GM19455 (cell line): ENCODE results near the gene PRUNE1.

Experiments
- ATAC-seq: cut with Tn5 transposase; IDR thresholded peaks from one replicate; pipeline ENCODE4 v1.9.1; 2021; ENCODE audit not compliant: unreplicated experiment

PRUNE1 gene

GRCh38 chr1:151005729-151006319, 2.4 kb upstream of the PRUNE1 start:
- no peak for ATAC-seq

GRCh38 chr1:151006327-151007052, 1.8 kb upstream of the PRUNE1 start, which contains the start of gene MINDY1:
Gene MINDY1, minus strand, starts transcription at chr1:151006902. Its CDS starts 4,285 bp downstream, at chr1:151002617.
- ATAC-seq = no peak

DNA sequence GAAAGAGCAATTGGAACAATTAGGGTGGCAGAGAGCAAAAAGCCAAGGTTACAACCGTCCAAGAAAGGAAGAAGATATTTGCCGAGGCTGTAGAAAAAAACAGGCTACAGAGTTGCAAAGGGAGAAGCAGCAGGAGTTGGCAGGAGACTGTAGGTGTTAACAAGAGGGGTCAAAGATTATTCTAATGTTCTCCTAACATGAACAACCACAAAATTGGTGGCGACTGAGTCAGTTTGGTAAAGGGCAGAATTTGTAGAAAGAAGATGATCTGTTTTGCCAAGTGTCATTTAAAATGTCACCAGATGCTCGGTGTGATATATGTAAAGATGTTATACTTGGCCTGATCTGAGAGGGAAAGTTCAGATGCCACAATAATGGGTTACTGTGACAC, 401 bp upstream of the PRUNE1 start:
- no peak for ATAC-seq

DNA sequence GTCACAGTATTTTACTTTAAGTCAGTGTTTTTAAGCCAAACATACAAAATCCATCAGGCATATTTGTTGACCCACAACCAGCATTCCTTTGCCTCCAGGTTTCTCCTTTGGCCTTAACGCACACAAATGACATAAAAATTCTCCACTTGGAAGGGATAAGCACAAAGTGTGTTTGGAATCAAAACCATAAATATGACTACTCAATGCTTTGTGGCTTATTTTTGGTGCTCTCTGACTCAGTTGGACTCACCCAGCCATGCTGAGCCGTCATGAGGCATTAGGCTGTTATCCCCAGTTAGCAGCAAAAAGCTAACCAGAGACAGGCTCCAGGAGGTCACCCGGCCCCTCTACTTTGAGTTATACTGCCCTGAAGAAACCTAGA, 948 bp downstream of the PRUNE1 start:
- no peak for ATAC-seq

- no peak for ATAC-seq
Observed at GRCh38 chr1:151009674-151010345, 1.6 kb downstream of the PRUNE1 start.

GRCh38 chr1:151010346-151010726, 2.1 kb downstream of the PRUNE1 start:
- no peak for ATAC-seq

DNA sequence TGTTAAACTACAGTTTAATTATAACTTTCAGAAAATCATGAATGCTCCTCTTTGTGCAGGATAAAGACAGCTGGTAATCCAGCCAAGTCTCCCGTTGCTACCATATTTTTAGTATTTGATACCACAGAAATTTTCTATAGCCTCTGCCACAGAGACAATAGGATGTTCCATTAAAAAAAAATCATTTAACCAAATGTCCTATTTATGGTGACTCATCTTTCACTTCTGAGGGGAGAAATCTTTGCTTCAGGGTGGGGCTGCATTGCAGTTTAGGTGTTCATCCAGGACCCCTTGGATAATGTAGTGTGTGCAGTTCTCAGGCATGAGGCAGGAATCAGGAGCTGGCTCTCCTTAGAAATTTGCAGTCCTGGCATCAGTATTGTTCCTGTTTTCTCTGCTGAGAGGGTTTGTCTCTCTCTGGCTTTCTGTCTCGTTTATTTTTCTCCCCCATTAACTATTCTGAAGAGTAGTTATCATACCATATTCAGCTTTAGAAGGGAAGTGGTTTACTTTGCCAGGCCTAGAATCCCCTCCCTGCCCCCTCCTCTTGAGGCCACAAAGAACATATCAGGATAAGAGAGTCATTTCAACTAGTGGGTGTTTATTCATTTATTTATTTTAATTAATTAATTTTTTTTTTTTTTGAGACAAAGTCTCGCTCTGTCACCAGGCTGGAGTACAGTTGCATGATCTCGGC, 3.1 kb downstream of the PRUNE1 start:
- no peak for ATAC-seq

DNA sequence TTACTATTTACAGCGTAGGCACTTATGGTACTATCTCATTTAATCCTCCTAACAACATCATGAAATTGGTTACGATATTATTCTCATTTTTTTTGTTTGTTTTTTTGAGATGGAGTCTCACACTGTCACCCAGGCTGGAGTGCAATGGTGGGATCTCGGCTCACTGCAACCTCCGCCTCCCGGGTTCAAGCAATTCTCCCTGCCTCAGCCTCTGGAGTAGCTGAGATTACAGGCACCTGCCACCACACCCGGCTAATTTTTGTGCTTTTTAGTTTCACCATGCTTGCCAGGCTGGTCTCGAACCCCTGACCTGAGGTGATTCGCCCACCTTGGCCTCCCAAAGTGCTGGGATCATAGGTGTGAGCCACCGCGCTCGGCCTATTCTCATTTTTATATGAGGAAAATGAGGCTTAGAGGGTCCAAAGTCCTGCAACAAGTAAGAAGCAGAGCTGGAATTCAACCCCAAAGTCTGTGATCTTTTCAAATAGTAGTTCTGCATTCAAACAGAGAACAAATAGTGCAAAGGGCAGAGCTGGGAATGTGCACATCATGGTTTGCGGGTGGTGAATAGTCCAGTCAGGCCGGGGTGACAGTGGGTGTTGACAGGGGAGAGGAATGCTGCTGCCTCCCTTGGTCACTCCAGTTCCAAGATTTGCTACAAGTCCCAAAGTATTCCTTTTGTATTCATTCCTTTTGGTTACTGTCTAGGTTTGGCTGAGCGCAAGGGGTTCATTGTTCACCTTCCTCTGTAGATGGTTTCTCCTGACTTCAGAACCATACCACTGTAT, 4.6 kb downstream of the PRUNE1 start:
- ATAC-seq = no peak

- ATAC-seq = no peak
Observed at GRCh38 chr1:151013518-151013917, 5.3 kb downstream of the PRUNE1 start.

- ATAC-seq = no peak
Observed at GRCh38 chr1:151024540-151025146, 16.4 kb downstream of the PRUNE1 start.

DNA sequence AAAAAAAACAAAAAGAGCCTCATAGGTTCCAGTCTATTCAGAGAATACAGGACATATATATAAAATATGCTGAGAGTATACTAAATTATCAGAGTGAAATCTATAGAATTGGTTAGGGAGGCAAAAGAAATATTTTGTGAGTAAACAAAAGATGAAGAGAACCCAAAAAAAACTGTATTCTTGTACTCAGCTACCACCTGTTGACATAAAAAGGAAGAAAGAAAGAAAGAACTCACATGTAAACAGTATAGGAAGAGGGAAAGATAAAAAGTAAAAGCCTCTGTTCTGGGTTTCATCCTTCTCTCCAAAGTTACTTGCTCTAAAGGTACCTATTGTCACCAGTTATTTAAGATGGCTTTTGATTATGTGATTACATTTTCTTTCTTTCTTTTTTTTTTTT, 18.2 kb downstream of the PRUNE1 start:
- ATAC-seq = no peak

GRCh38 chr1:151032164-151032563, 23.9 kb downstream of the PRUNE1 start:
- ATAC-seq = no peak

DNA sequence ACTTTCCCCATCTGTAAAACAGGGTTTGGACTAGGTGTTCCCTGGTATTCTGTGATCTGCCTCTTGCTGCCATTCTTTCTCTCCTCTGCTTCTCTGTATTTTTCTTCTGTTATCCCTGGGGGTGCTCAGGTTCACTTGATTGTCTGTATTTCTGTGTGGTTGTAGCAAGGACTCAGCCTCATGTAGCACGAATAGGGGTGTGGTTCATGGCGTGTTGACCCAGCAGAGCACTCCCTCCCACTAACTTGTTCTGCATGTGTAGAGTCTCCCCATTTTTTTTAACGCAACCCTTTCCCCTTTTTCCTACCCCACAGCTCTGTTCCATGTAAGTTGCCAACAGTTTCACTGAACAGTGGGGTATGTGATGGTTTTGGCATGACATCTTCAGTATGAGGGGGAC, 26.9 kb downstream of the PRUNE1 start:
- no peak for ATAC-seq

- ATAC-seq = no peak
Observed at GRCh38 chr1:151036356-151036755, 28.1 kb downstream of the PRUNE1 start, which contains the start of gene BNIPL. Gene BNIPL, plus strand, starts transcription at chr1:151036586. Its CDS starts 140 bp downstream, at chr1:151036726.

GRCh38 chr1:151037032-151037431, 28.8 kb downstream of the PRUNE1 start:
- no peak for ATAC-seq

DNA sequence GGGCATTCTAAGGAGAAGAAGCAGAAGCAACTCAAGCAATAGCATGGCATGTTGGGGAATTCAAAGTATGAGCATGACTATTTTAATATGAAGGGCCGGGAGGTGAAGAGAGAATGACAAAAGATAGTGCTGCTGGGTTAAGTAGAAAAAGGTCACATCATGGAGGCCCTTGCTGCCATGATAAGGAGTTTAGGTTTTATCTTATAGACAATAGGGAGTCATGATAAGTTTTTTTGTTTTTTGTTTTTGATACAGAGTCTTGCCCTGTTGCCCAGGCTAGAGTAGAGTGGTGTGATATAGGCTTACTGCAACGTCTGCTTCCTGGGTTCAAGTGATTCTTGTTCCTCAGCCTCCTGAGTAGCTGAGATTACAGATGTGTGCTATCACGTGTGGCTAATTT, 31.3 kb downstream of the PRUNE1 start:
- ATAC-seq = no peak

GRCh38 chr1:151043163-151043562, 34.9 kb downstream of the PRUNE1 start:
- no peak for ATAC-seq

GRCh38 chr1:151047591-151047924, 39.3 kb downstream of the PRUNE1 start, which contains the start of gene C1orf56:
Gene C1orf56, plus strand, starts transcription at chr1:151047751. Its CDS starts 97 bp downstream, at chr1:151047848.
- ATAC-seq = peak; percentile 57

GRCh38 chr1:151047925-151048644, 39.8 kb downstream of the PRUNE1 start:
- peak; percentile 46 for ATAC-seq

DNA sequence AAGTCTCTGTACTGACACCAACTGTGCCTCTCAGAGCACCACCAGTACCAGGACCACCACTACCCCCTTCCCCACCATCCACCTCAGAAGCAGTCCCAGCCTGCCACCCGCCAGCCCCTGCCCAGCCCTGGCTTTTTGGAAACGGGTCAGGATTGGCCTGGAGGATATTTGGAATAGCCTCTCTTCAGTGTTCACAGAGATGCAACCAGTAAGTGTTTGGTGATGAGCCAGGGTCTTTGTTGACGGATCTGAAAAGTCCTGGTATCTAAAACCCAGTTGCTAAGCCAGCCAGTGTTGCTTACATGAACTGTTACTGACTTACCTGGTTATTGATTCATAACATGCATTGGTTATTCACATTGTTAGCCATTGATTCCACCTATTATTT, 40.4 kb downstream of the PRUNE1 start:
- ATAC-seq = no peak
